HG03139 (cell line): ENCODE results near the gene UCMA.
"Not testable (repeated sequence)": the region's sequence is repeated elsewhere in the genome, so short reads cannot be mapped to it uniquely, and the experiment has no call there.

Experiments used
- ATAC-seq: cut with Tn5 transposase; IDR thresholded peaks from one replicate; pipeline ENCODE4 v1.9.1; 2021; ENCODE audit not compliant: unreplicated experiment

UCMA gene, protein sequence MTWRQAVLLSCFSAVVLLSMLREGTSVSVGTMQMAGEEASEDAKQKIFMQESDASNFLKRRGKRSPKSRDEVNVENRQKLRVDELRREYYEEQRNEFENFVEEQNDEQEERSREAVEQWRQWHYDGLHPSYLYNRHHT

DNA sequence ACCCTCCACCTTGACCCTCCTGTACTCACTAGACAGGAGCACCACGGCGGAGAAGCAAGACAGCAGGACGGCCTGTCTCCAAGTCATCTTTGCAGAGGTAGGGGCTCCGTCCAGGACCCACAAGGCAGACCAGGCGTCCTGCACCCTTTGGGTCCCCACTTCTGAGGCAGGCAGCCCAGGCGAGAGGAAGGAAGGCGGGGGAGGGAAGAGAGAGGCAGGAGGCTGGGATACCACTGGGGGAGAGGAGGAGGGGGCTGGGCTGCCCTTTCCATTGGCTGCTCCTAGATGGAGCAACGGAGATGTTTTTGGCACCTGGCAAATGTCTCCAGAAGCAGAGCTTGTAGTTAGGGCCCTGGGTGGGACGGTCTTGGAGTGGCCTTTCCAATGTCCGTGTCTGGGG lies at the start of gene UCMA:
Gene UCMA (minus strand): TSS at position 203 of the 400 bp plus-strand sequence. CDS start 116 bp downstream, at position 87.
- ATAC-seq = no peak

DNA sequence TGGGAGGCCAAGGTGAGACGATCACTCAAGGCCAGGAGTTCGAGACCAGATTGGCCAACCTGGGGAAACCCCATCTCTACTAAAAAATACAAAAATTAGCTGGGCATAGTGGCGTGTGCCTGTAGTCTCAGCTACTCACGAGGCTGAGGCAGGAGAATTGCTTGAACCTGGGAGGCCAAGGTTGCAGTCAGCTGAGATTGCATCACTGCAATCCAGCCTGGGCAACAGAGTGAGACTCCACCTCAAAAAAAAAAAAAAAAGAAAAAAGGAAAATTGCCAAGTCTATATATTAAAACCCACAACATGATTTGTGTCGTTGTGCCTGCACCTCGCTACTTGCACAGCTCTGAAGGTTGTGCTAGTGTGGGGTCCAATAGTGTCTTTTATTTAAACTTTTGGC lies 48.2 kb upstream of the UCMA start:
- ATAC-seq = not testable (repeated sequence)

DNA sequence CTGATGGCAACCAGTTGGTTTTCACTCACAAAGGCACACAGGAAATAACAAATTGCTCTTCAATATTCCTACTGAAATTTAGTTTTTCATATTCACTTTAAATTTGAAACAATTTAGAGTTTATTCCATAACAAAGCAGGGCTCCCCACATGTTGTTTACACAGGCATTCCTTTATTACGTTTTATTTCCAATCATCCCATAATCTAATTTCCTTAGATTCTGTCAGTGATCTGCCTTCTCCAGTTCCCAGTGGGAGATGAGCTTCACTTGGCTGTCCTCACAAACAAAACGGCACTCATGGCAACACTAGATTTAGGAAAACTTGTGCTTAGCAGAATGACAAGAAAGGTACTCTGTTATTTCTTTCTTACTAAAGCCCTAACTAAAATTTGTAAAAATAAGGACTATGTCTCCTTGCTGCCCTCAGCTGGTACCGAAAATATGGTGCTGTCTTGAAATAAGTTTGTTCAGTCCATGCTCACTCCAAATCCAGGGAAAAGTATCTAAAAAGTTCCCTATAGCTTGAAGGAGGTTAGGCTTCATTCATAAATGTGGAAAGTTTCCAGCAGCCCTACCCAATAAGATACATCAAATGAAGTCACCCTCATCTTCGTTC lies 42.7 kb upstream of the UCMA start:
- no peak for ATAC-seq

DNA sequence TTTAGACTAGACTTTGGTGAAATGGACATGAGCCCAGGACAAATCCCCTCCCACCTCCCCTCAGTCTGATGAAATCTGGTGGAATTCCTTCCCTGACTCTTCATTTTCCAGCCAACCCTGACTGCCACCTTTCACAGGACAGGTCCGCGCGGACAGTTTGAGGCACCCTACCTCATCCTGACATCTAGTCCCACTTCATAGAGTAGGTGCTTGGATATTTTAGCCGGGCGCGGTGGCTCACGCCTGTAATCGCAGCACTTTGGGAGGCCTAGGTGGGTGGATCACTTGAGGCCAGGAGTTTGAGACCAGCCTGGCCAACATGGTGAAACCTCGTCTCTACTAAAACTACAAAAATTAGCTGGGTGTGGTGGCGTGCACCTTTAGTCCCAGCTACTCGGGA lies 42.0 kb upstream of the UCMA start:
- ATAC-seq = not testable (repeated sequence)

DNA sequence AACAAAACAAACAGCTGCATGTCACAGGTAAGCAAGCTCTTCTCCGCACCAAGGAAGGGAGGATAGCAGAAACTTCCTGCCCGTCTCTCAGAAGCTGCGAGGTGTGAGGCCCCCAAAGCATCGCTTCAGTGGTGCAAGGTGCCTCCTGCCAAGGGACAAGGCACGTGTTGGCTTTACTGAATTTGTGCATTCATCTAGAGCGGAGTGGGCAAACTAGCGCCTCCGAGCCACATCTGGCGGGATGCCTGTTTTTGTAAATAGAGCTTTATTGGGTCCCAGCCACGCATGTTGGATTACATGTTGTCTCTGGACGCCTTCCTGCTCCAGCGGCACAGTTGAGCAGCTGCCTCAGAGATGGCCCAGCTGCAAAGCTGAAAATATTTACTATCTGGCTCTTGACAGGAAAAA lies 38.0 kb upstream of the UCMA start:
- no peak for ATAC-seq

DNA sequence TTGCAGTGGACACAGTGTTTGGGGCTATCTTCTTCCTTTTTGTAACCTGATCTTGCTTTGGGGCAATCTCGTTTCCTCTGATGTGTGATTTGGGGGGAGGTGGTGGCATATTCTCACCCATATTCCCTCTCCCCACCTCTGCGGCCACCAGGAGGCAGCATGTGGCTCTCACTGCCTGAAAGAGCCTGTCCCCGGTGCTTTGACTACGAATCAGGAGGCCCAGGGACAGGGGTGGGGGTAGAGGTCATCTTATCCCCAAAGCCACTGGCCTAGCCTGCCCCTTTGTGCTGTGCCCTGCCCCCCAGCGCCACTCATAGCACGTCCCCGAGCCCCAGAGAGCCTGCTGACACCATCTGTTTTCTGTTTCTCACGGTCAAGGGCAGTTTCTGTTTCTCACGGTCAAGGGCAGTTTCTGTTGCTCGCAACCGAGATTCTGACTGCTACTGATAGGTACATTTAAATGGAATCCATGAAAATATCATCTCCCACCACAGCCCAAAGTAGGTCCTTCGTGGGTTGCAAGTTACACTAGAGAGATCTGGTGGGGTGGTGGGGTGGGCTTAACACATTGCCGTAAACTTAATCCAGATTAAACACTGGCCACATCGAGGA lies 37.5 kb upstream of the UCMA start:
- ATAC-seq = no peak

DNA sequence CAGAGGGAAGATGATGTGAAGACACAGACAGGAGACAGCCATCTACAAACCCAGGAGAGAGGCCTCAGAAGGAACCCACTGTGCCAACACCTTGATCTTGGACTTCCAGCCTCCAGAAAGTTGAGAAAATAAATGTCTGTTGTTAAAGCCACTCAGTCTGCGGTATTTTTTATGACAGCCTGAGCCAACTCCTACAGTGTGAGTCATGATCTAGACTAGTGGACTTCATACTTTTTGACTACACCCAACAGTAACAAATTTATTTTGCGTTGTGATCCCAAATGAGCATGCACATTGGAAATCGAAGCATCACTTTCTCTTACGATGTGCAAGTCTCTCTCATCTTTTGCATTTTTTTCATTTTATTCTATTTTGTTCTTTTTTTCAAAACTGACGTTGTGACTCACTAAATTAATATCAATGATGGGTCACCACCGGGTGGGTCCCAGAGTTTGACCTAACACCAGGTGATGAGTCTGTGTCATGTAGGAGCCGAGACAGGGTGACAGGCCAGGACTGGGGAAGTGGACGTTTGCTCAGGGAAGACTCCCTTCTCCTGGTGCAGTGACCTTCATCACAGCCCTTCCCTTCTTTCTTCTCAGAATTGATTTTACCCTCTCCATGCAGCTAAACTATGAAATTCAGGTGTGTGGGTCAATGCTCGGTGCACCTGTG lies 36.8 kb upstream of the UCMA start:
- no peak for ATAC-seq

DNA sequence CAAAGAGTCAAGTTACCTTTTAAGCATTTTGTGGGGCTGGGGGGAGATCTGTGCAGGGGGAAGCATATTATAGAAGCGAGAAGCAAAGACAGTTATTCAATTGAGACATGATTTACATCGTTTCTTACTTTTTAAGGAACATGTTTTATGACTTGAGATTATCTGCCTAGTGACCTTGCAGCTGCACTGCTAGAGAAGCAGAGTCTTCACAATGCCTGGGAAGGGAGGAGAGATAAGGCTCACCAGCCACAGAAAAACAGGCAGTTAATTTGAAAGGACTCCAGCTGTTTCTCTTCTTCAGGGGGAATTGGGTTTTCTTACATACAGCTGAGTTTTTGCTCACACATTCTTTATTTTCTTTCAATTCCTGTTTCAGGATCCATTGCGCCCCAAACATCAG lies 34.7 kb upstream of the UCMA start:
- ATAC-seq = no peak

DNA sequence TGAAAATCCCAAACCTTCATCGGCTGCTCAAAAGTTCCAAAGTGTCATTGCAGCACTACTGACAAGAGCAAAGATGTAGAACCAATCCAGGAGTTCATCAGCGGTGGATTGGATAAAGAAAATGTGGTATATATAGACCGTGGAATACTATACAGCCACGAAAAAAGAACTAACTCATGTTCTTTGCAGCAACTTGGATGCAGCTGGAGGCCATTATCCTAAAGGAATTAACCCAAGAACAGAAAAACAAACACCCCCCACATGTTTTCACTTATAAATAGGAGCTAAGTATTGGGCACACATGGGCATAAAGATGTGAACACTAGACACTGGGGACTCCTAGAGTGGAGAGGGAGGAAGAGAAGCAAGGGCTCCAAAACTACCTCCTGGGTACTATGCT lies 34.1 kb upstream of the UCMA start:
- no peak for ATAC-seq

DNA sequence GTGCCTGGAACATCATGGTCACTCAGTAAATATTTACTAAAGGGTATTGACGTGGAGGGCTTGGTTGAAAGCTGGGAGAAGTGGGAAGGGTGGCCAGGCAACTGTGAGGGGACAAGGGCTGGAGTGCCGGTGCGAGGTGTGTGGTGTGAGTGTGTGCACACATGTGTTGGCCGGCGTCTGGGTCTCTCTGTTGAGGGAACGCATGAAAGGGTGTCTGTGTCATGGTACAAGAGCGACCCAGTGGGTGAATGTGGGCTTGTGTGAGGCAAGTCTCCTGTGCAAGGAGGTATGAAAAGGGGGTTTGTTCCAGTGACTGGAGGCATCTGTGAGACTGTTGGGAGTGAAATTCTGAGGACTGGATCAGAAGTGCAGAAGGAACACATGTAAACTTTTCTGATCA lies 29.4 kb upstream of the UCMA start:
- no peak for ATAC-seq

DNA sequence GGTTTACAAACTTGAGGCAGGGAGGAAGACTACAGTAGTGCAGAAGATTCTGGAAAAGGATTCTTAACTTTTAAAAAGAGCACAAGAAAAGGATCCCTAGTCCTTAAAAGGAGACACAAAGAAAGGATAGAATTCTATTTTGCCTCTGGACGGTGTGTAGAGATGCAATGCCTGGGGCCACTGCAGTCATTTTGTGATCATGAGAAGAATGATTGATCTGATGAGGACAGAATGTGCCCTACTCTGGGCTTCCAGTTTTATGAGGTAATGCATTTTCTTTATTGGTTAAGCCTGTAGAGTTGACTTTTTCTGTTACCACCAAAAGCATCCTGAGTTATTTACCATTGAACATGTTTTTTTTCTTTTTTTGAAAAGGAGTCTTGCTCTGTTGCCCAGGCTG lies 28.3 kb upstream of the UCMA start:
- ATAC-seq = no peak

DNA sequence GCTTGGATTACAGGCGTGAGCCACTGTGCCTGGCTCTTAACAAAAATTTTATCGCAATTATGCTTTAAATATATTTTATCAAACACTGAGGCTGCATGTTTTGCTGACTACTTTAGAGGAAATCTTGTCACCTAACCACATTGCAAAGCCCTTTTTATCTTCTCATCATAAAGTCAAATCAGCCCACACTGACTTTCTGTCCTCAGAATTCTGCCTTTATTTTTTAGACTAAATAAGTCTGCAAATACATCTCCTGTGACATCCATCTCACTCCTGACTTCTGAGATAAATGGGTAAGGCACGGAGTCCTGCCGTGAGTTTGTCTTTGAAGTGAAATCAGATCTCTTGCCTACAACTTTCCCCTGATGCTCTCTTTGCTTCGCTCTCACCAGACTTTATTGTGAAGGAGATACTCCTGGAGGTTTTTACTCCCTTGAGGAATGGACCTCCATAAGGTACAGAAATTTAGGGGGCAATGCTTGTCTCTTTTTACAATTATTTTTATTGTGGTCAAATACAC lies 23.5 kb upstream of the UCMA start:
- ATAC-seq = no peak

DNA sequence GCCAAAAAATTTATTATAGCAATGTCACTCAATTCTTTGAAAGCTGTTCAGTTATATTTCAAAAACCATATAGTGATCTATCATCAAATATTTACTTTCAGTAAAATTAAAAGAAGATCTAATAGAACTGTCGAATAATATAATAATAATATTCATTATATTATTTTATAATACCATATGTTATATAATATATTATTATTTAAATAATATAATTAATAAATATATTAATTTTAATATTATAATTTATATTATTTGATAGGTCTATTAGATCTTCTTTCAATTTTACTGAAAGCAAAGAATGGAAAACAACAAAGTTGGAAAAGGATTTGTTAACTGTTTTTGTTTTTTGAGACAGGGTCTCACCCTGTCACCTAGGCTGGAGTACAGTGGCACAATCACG lies 22.5 kb upstream of the UCMA start:
- no peak for ATAC-seq

DNA sequence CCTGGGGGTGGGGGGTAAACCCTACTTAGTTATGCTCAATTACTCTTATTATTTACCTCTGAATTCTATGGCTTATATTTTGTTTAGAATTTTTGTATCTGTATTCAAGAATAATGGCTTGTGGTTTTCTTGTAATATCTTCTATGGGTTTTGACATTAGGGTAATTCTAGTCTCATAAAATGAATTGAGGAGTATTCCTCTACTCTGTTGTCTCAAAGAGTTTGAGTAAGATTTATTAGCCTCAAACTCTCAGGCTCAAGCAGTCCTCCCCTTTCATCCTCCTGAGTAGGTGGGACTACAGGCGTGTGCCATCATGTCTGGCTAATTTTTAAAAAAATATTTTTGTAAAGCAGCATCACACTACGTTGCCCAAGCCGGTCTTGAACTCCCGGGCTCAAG lies 19.6 kb upstream of the UCMA start:
- ATAC-seq = no peak

DNA sequence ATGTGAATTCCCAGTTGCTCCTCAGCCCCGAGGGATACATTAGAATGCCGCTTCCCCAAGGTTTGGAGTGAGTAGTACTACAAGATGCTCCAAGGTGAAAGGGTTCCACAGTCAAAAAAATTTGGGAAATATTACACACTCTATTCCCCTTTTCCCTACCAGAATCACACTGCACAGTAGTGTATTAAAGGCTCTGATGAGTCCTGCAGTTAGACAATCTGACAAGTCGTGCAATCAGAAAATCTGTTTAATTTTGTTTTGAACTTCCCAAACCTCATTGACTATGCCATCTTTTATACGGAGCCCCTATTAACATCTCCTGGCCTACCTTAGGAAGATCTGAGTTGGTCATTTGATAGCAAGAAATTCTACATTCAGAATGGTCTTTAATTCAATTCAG lies 13.6 kb upstream of the UCMA start:
- ATAC-seq = no peak

DNA sequence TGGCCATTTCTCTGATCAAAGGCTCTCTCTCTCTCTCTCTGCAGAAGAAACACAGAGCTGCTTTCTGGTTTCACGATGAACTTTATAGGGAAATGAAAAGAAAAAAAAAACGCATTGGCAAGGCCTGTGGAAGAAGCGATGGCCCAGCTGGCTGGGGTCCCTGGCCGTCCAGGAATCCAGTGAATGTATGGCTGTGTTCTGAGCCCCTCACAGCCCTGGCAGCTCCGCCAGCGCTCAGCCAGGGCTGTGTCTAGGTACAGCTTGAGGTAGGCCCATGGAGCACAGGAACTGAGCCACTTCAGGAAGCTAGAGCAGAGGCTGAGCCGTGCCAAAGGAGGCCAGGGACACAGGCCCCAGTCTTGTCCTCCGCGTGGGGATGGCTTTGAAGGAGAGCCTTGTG lies 13.1 kb upstream of the UCMA start:
- ATAC-seq = no peak

DNA sequence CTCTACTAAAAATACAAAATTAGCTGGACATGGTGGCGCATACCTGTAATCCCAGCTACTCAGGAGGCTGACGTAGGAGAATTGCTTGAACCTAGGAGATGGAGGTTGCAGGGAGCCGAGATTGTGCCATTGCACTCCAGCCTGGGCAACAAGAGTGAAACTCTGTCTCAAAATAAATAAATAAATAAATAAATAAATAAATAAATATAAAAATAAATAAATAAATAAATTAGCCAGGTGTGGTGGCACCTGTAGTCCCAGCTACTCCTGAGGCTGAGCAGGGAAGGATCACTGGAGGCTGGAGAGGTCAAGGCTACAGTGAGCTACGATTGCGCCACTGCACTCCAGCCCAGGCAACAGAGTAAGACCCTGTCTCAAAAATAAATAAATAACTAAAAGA lies 8.1 kb upstream of the UCMA start:
- not testable (repeated sequence) for ATAC-seq

DNA sequence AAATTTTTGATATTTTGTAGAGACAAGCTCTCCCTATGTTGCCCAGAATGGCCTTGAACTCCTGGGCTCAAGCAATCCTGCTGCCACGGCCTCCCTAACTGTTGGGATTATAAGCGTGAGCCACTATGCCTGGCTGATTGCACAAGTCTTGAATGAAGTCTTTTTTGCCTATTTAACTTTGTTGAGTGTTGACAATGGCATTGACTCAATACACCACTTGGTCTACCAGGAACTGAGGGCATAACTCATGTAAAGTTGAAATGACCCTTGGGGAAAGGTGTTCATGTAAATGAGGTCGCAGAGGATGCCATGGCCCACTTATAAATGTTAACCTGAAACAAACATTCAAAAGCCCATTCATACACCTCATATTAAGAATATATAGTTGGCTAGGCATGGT lies 7.4 kb upstream of the UCMA start:
- no peak for ATAC-seq

DNA sequence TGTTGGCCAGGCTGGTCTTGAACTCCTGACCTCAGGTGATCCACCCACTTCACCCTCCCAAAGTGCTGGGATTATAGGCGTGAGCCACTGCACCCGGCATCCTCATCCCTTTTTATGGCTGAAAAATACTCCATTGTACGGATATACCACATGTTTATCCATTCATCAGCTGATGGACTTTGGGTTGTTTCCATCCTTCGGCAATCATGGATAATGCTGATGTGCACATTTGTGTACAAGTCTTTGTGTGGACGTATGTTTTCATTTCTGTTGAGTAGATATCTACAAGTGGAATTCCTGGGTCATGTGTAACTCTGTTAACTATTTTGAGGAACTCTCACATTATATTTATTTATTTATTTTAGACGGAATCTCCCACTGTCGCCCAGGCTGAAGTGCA lies 5.7 kb upstream of the UCMA start:
- no peak for ATAC-seq

DNA sequence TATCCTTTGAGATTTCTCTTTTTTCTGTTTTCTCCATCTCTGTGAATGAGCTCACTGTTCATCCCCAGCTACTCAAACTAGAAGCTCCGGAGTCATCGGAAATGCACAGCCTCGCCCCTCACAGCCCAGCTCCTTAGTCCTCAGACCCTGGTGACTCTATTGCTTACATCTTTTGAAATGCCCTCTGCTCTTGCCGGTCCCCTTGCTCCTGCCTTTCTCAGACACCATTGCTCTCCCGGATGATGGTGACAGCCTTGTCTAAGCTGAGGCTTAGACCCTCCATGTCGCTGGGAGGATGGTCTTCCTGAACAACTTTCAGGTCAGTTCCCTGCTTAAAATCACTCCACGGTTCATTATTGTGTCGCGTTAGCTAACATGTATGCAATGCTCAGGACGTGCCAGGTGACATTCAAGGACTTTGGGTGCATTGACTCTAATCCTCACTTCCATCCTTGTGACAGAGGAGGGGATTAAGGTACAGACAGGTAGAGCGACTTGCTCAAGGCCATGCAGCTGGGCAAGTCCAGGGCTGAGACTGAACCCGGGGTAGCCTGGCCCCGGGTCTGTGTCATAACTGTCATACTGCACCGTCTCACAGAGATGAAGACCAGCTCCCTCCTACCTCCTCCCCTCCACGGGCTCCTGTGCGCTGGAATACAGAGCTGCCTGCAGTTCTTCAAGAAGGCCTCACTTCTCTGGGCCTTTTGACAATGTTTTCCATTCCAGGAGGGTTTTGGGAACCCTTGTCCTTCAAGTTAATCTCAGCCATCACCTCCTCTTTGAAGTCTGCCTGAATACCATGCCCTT lies 4.3 kb upstream of the UCMA start:
- ATAC-seq = no peak

DNA sequence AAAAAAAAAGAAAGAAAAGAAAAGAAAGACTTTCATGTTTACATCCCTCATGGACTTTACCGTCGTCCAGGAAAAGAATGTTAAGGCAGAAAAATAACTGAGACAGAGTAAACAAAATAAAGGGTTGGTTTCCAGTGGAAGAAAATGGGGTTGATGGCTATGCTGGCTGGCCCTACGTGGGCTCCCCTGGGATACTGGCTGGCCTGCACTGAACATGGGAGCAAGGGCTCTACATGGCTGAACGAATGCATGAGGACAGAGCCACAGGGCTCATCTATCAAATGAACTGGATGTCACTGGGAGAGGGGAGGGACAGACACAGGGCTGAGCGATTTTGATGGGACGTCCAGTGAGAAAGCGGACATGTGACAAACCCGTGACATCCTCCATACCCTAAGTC lies 2.5 kb upstream of the UCMA start:
- no peak for ATAC-seq
